ENCODE measurements around the gene TRIM2. TPM values are rescaled to one million over a fixed set of nuclear protein-coding genes. Genes with fewer than 3 reads are reported as not detected.

Gene TRIM2
- total and polyA plus RNA-seq, 2 of the 8 experiments (the other 6 are each of a cell fraction or from before 2014, with no cell fraction given), result 34.0 to 59.8 TPM

GRCh38 chr4:153246446-153247115, 42.3 kb downstream of the TRIM2 start (continued):
- TF ChIP-seq CHD7 (IDR thresholded peaks at IDR 0.05; ENCODE audit: insufficient replicate concordance, low read length) (no peak), SIX5 (IDR thresholded peaks at IDR 0.05; ENCODE audit: low read depth, low read length) (no peak), CTCF (IDR thresholded peaks at IDR 0.05; ENCODE audit: control extremely low read depth in 1 of 3, insufficient read depth in 1 of 3, low read depth in 1 of 3, low read length in 3 of 3) (no peak), CHD1 (IDR thresholded peaks at IDR 0.05; ENCODE audit: low read depth, low read length) (no peak), NRF1 (IDR thresholded peaks at IDR 0.05; ENCODE audit: low read depth, low read length) (no peak), SIN3A (conservative IDR thresholded peaks at IDR 0.05 in 1 of 2, IDR thresholded peaks at IDR 0.05 in 1 of 2; ENCODE audit: low read depth in 1 of 2, low read length in 2 of 2) (no peak), TCF12 (IDR thresholded peaks at IDR 0.05; ENCODE audit: low read depth, low read length) (no peak)
